ENCODE results near the gene PPP1R3F. TPM values are rescaled to one million over a fixed set of nuclear protein-coding genes. Genes with fewer than 3 reads are reported as not detected.
"Not testable (repeated sequence)": the region's sequence is repeated elsewhere in the genome, so short reads cannot be mapped to it uniquely, and the experiment has no call there.

Gene PPP1R3F
- total RNA-seq, 2 donors from 2014 or later = 8.3 to 10.8 TPM

DNA sequence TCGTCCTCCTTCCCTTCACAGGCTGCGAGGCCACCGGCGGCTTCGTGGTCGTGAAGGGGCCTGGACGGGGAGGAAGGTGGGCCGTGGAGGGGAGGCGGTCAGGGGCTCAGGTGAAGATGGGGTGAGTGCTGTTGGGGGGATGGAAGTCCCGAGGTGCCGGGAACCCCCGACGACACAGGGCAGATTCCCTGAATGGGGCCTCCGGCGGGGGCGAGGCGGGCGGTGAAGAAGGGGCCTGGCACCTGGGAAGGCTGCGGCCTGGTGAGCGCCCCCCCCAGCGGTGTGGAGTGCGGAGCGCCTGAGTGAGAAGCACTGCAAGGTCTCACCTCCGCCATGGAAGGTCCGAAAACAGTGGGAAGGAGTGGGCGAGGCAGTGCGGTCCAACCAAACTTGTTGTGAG, 52.7 kb downstream of the PPP1R3F start:
- DNase-seq; H3K27ac Mint-ChIP-seq; H3K4me3 Mint-ChIP-seq; ATAC-seq; H3K27me3 Mint-ChIP-seq; H3K4me1 Mint-ChIP-seq; H3K9me3 ChIP-seq (ENCODE audit: control insufficient read depth, low read length, poor library complexity, severe bottlenecking); H3K36me3 Mint-ChIP-seq (ENCODE audit: low read depth): not testable (repeated sequence)

- not testable (repeated sequence) for H3K4me1 Mint-ChIP-seq; ATAC-seq; H3K27ac Mint-ChIP-seq; DNase-seq; H3K4me3 Mint-ChIP-seq; H3K36me3 Mint-ChIP-seq (ENCODE audit: low read depth); H3K9me3 ChIP-seq (ENCODE audit: control insufficient read depth, low read length, poor library complexity, severe bottlenecking); H3K27me3 Mint-ChIP-seq
Observed at GRCh38 chrX:49323735-49324134, 54.1 kb downstream of the PPP1R3F start.

- H3K36me3 Mint-ChIP-seq (ENCODE audit: low read depth); H3K4me1 Mint-ChIP-seq; H3K27me3 Mint-ChIP-seq; DNase-seq; ATAC-seq; H3K27ac Mint-ChIP-seq; H3K4me3 Mint-ChIP-seq; H3K9me3 ChIP-seq (ENCODE audit: control insufficient read depth, low read length, poor library complexity, severe bottlenecking): not testable (repeated sequence)
Observed at GRCh38 chrX:49330421-49330820, 60.8 kb downstream of the PPP1R3F start.

DNA sequence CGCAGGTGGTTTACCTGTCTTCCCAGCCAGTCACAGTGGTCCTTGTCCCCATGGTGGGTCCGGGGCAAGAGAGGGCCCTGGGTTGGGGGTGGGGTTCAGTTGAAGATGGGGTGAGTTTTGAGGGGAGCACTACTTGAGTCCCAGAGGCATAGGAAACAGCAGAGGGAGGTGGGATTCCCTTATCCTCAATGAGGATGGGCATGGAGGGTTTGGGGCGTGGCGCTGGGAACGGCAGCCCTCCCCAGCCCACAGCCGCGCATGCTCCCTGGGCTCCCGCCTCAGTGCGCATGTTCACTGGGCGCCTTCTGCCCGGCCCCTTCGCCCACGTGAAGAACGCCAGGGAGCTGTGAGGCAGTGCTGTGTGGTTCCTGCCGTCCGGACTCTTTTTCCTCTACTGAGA, 61.7 kb downstream of the PPP1R3F start, which contains the start of gene GAGE13:
GAGE13 (plus strand) TSS at position 301 of the 400 bp plus-strand sequence. CDS start 1,156 bp downstream, outside the sequence.
- H3K36me3 Mint-ChIP-seq (ENCODE audit: low read depth); H3K27ac Mint-ChIP-seq; H3K9me3 ChIP-seq (ENCODE audit: control insufficient read depth, low read length, poor library complexity, severe bottlenecking); H3K27me3 Mint-ChIP-seq; H3K4me1 Mint-ChIP-seq; H3K4me3 Mint-ChIP-seq; DNase-seq; ATAC-seq: not testable (repeated sequence)

- H3K4me1 Mint-ChIP-seq; H3K9me3 ChIP-seq (ENCODE audit: control insufficient read depth, low read length, poor library complexity, severe bottlenecking); H3K36me3 Mint-ChIP-seq (ENCODE audit: low read depth); H3K27ac Mint-ChIP-seq; H3K27me3 Mint-ChIP-seq; DNase-seq; ATAC-seq; H3K4me3 Mint-ChIP-seq: not testable (repeated sequence)
Observed at GRCh38 chrX:49331841-49332240, 62.2 kb downstream of the PPP1R3F start.

Other genes with a start within 250 kb of the PPP1R3F start
- gene TFE3, start 226.4 kb upstream of the PPP1R3F start, total RNA-seq = 10 to 100 TPM; 38.9 to 46.4 TPM
- gene CCDC120, start 210.8 kb upstream of the PPP1R3F start, total RNA-seq = 10 to 100 TPM; 10.8 to 11.8 TPM
- gene PRAF2, start 195.8 kb upstream of the PPP1R3F start, total RNA-seq = 10 to 100 TPM; 18.8 to 20.6 TPM
- 10 to 100 TPM; 69.9 to 73.5 TPM for gene WDR45, start 189.9 kb upstream of the PPP1R3F start, total RNA-seq
- gene GPKOW, start 146.1 kb upstream of the PPP1R3F start, total RNA-seq = 10 to 100 TPM; 13.5 to 14.4 TPM
- gene MAGIX, start 107.0 kb upstream of the PPP1R3F start, total RNA-seq = 1 to 10 TPM; 1.0 to 1.1 TPM
- 100 to 1,000 TPM; 180 to 203 TPM for gene PLP2, start 97.9 kb upstream of the PPP1R3F start, total RNA-seq
- gene PRICKLE3, start 83.4 kb upstream of the PPP1R3F start, total RNA-seq = 1 to 10 TPM; 4.8 to 7.5 TPM
- gene SYP, start 69.6 kb upstream of the PPP1R3F start, total RNA-seq = under 1 TPM; 0.30 to 0.60 TPM
- gene CACNA1F, start 36.5 kb upstream of the PPP1R3F start, total RNA-seq = under 1 TPM; 0.47 to 0.67 TPM
- 10 to 100 TPM; 18.2 to 22.8 TPM for gene CCDC22, start 34.3 kb upstream of the PPP1R3F start, total RNA-seq
- 10 to 100 TPM; 16.1 to 19.1 TPM for gene FOXP3, start 5.1 kb upstream of the PPP1R3F start, total RNA-seq
- gene GAGE10, start 33.9 kb downstream of the PPP1R3F start, total RNA-seq = not detected
- not detected for gene GAGE12J, start 52.2 kb downstream of the PPP1R3F start, total RNA-seq
- not detected for gene GAGE13, start 61.8 kb downstream of the PPP1R3F start, total RNA-seq